Loucy (cell line): ENCODE data around the gene GOLGA1.

Experiments
- H2AFZ ChIP-seq: fragments of 200-600 bp; sonication (generic); 2 replicates; pipeline ENCODE4 v1.6.0; 2016; ENCODE audit warnings: antibody characterized with exemption, mild to moderate bottlenecking, low read length, moderate library complexity
- H3F3A ChIP-seq: fragments of 200-600 bp; 2 replicates; pipeline ENCODE4 v1.6.0; 2016; ENCODE audit warnings: antibody characterized with exemption, low read depth, mild to moderate bottlenecking
- H3K27me3 ChIP-seq: fragments of 200-600 bp; sonication (generic); 2 replicates; pipeline ENCODE4 v1.6.1; 2014; ENCODE audit warnings: low read length, mild to moderate bottlenecking; ENCODE audit not compliant: insufficient read depth, poor library complexity, severe bottlenecking
- H3K36me3 ChIP-seq: fragments of 200-600 bp; sonication (generic); 2 replicates; pipeline ENCODE4 v1.6.1; 2016; ENCODE audit warnings: low read length; ENCODE audit not compliant: insufficient read depth
- H3K4me1 ChIP-seq: fragments of 200-600 bp; sonication (generic); 2 replicates; pipeline ENCODE4 v1.5.1; 2014; ENCODE audit warnings: low read length, mild to moderate bottlenecking; ENCODE audit not compliant: insufficient read depth, poor library complexity, severe bottlenecking
- H3K4me2 ChIP-seq: fragments of 200-600 bp; sonication (generic); 2 replicates; pipeline ENCODE4 v1.6.0; 2014; ENCODE audit warnings: antibody characterized with exemption, low read length, low read depth, mild to moderate bottlenecking; ENCODE audit not compliant: poor library complexity, severe bottlenecking
- H3K4me3 ChIP-seq: fragments of 200-600 bp; sonication (generic); 2 replicates; pipeline ENCODE4 v1.5.1; 2014; ENCODE audit warnings: low read length, mild to moderate bottlenecking, mixed read lengths; ENCODE audit not compliant: poor library complexity, severe bottlenecking
- H3K79me2 ChIP-seq: fragments of 200-600 bp; sonication (generic); 2 replicates; pipeline ENCODE4 v1.6.1; 2014; ENCODE audit warnings: low read length; ENCODE audit not compliant: insufficient read depth
- H3K9ac ChIP-seq: fragments of 200-600 bp; sonication (generic); 2 replicates; pipeline ENCODE4 v1.6.0; 2014; ENCODE audit warnings: mild to moderate bottlenecking, low read depth, low read length, moderate library complexity; ENCODE audit not compliant: poor library complexity, severe bottlenecking
- H3K9me2 ChIP-seq: fragments of 200-600 bp; sonication (generic); replicated peaks from 2 replicates; pipeline ENCODE4 v1.6.1; 2016; ENCODE audit warnings: low read depth, low read length, mixed read lengths
- H3K9me3 ChIP-seq: fragments of 200-600 bp; sonication (generic); 2 replicates; pipeline ENCODE4 v1.6.1; 2014; ENCODE audit warnings: mild to moderate bottlenecking, antibody characterized with exemption, low read length, low read depth; ENCODE audit not compliant: insufficient read depth
- H4K20me1 ChIP-seq: fragments of 200-600 bp; sonication (generic); 2 replicates; pipeline ENCODE4 v1.6.0; 2014; ENCODE audit warnings: antibody characterized with exemption, low read length, mild to moderate bottlenecking; ENCODE audit not compliant: insufficient read depth, poor library complexity, severe bottlenecking
- CTCF ChIP-seq: fragments of 200-600 bp; sonication (generic); conservative IDR thresholded peaks from 2 replicates; pipeline ENCODE4 v1.5.1; 2014; ENCODE audit warnings: mild to moderate bottlenecking, antibody characterized with exemption, low read length
- EZH2phosphoT487 ChIP-seq: fragments of 200-600 bp; IDR thresholded peaks from 2 replicates; pipeline ENCODE4 v1.6.1; 2018; ENCODE audit warnings: antibody characterized with exemption, mild to moderate bottlenecking, moderate library complexity, borderline replicate concordance

GOLGA1 gene

DNA sequence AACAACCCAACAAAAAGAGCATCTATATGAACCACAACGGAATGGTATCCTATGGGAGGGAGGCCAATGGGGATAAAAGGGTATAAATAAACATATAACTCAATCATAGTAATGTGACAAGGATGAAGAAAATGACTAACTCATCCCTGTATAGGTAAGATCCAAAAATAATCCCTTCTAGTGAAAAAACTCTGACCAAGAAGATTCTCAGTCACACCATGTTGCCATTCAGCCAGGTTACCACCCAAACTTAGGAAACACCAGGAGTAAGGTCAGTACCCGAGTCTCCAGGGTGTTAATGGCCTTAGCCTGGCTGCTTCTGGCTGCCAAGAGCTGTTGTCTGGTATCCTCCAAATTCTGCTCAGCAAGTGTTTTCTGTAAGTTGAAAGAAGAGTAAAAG lies 32.8 kb downstream of the GOLGA1 start:
- no peak overlapping the region for H3K4me2 ChIP-seq
- H3K36me3 ChIP-seq, result peaks cover 5% of the 10 kb centered on the region; the same call in 1 of the 2 replicates
- H3F3A ChIP-seq, result no peaks in the 10 kb centered on the region
- H3K79me2 ChIP-seq, result no peaks in the 10 kb centered on the region
- no peaks in the 10 kb centered on the region for H3K9me2 ChIP-seq
- H3K9ac ChIP-seq, result no peak overlapping the region
- TF ChIP-seq CTCF (no peak), EZH2phosphoT487 (no peak)
- no peaks in the 10 kb centered on the region for H3K27me3 ChIP-seq
- no peaks in the 10 kb centered on the region for H4K20me1 ChIP-seq
- no peaks in the 10 kb centered on the region for H3K4me1 ChIP-seq
- H3K9me3 ChIP-seq, result no peaks in the 10 kb centered on the region
- H2AFZ ChIP-seq, result no peak overlapping the region
- no peak overlapping the region for H3K4me3 ChIP-seq

DNA sequence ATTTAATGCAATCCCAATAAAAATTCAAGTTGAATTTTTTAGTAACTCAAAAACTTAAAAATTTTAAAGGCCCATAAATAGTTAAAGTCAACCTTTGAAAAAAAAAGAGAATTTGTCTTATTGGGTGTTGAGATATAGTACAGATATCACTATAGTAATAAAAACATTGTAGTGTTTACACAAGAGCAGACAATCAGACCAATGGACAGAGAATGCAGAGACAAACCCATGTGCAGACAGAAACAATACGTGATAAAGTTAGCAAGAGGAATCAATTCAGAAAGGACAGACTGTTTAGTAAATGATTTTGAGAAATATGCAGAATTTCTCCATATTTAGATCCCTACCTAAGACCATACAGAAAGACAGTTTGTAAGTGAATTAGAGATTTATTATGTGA lies 33.9 kb downstream of the GOLGA1 start:
- Histone ChIP-seq H3K27me3 (no peaks in the 10 kb centered on the region), H3K79me2 (no peaks in the 10 kb centered on the region), H3K9me2 (no peaks in the 10 kb centered on the region), H2AFZ (no peak overlapping the region), H3K9ac (no peak overlapping the region), H3K9me3 (no peaks in the 10 kb centered on the region), H3K4me2 (no peak overlapping the region), H3K4me1 (no peaks in the 10 kb centered on the region), H3F3A (no peaks in the 10 kb centered on the region), H3K36me3 (peaks cover 9% of the 10 kb centered on the region; the same call in 1 of the 2 replicates), H3K4me3 (no peak overlapping the region), H4K20me1 (no peaks in the 10 kb centered on the region)
- no peak for TF ChIP-seq EZH2phosphoT487

DNA sequence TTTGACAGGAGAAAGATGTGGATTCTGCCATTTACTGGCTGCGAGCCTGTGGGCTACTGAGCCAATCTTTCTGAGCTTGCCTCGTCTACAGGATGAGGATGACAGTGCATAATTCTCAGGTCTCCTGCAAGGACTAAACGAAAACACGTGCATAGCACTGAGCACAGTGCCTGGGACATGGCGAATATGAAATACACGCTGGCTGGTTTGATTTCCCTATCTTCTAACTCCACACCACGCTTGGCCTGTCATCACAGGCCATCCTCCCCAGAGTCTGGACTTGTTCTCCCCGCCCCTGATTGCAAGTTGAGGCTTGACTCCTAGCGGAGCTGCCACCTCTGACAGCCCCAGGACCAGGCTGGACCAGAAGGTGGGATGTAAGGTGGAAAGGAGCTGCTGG lies 41.0 kb downstream of the GOLGA1 start:
- Histone ChIP-seq H3F3A (no peaks in the 10 kb centered on the region), H3K79me2 (no peaks in the 10 kb centered on the region), H3K9me3 (no peaks in the 10 kb centered on the region), H3K4me1 (no peaks in the 10 kb centered on the region), H3K9me2 (no peaks in the 10 kb centered on the region), H3K27me3 (no peaks in the 10 kb centered on the region), H3K4me2 (no peak overlapping the region), H2AFZ (no peak overlapping the region), H3K4me3 (no peak overlapping the region), H4K20me1 (no peaks in the 10 kb centered on the region), H3K9ac (no peak overlapping the region), H3K36me3 (peaks cover 21% of the 10 kb centered on the region; the same call in 1 of the 2 replicates)
- no peak for TF ChIP-seq EZH2phosphoT487
- TF ChIP-seq CTCF, result no peak
